Chondrocyte (in vitro differentiated cells): ENCODE results near the gene DCDC2C. TPM values are rescaled to one million over a fixed set of nuclear protein-coding genes. Genes with fewer than 3 reads are reported as not detected.

Experiments
- DNase-seq: peaks from one replicate; pipeline ENCODE4 v3.0.0; 2021; ENCODE audit warnings: mixed read lengths, low spot score
- H3K27ac Mint-ChIP-seq: one replicate; pipeline ENCODE4 v1.8.0; 2021; ENCODE audit warnings: mild to moderate bottlenecking, moderate library complexity, mixed read lengths; ENCODE audit not compliant: unreplicated experiment
- H3K27me3 Mint-ChIP-seq: 2 replicates; pipeline ENCODE4 v1.8.0; 2021; ENCODE audit warnings: low read depth, mixed read lengths
- H3K36me3 Mint-ChIP-seq: 2 replicates; pipeline ENCODE4 v1.8.0; 2021; ENCODE audit warnings: low read depth, mixed read lengths
- H3K4me1 Mint-ChIP-seq: 2 replicates; pipeline ENCODE4 v1.8.0; 2021; ENCODE audit warnings: low read depth, mild to moderate bottlenecking, mixed read lengths
- H3K4me3 Mint-ChIP-seq: one replicate; pipeline ENCODE4 v1.8.0; 2021; ENCODE audit warnings: mild to moderate bottlenecking, moderate library complexity, mixed read lengths; ENCODE audit not compliant: unreplicated experiment
- H3K9me3 Mint-ChIP-seq: 2 replicates; pipeline ENCODE4 v1.8.0; 2021; ENCODE audit warnings: low read depth, mixed read lengths
- total RNA-seq: library from RNA; stranded (reverse); gene quantifications from 3 replicates; pipeline ENCODE4 v1.2.1, GENCODE V29; 2021
- TF ChIP-seq, protein P1 (sequence below): fragments of 200-600 bp; sonication (generic); IDR thresholded peaks from 2 replicates; pipeline ENCODE4 v1.5.0; 2021; ENCODE audit warnings: antibody characterized with exemption, mild to moderate bottlenecking, moderate library complexity

DCDC2C gene
- total RNA-seq, 1 donor from 2014 or later: not detected

DNA sequence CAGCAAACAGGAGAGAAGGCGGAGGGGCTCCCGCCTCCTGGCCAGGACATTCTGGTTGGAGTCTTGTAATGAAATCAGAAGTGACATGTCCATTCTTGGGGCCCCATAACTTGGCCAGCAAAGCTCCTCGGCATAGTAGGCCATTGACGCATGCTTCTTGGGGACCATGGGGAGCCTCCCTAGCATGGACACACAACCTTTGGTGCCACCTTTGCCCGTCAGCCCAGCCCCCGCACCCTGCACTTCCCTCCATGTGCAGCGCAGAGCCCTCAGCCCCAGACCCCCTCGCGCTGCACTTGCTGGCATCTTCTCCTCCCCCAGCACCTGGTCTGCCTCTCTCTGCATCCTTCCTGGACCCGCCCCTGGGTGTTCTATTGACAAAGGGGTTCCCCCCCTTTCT lies 23.1 kb downstream of the DCDC2C start:
- Mint-ChIP-seq H3K4me3 (no peak overlapping the region), H3K27me3 (peaks cover 35% of the 10 kb centered on the region), H3K4me1 (peaks cover 14% of the 10 kb centered on the region), H3K27ac (no peak overlapping the region), H3K9me3 (peaks cover 3% of the 10 kb centered on the region), H3K36me3 (peaks cover 1% of the 10 kb centered on the region)
- TF ChIP-seq, protein P1, sequence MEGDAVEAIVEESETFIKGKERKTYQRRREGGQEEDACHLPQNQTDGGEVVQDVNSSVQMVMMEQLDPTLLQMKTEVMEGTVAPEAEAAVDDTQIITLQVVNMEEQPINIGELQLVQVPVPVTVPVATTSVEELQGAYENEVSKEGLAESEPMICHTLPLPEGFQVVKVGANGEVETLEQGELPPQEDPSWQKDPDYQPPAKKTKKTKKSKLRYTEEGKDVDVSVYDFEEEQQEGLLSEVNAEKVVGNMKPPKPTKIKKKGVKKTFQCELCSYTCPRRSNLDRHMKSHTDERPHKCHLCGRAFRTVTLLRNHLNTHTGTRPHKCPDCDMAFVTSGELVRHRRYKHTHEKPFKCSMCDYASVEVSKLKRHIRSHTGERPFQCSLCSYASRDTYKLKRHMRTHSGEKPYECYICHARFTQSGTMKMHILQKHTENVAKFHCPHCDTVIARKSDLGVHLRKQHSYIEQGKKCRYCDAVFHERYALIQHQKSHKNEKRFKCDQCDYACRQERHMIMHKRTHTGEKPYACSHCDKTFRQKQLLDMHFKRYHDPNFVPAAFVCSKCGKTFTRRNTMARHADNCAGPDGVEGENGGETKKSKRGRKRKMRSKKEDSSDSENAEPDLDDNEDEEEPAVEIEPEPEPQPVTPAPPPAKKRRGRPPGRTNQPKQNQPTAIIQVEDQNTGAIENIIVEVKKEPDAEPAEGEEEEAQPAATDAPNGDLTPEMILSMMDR: no peak
- DNase-seq: no peak

DNA sequence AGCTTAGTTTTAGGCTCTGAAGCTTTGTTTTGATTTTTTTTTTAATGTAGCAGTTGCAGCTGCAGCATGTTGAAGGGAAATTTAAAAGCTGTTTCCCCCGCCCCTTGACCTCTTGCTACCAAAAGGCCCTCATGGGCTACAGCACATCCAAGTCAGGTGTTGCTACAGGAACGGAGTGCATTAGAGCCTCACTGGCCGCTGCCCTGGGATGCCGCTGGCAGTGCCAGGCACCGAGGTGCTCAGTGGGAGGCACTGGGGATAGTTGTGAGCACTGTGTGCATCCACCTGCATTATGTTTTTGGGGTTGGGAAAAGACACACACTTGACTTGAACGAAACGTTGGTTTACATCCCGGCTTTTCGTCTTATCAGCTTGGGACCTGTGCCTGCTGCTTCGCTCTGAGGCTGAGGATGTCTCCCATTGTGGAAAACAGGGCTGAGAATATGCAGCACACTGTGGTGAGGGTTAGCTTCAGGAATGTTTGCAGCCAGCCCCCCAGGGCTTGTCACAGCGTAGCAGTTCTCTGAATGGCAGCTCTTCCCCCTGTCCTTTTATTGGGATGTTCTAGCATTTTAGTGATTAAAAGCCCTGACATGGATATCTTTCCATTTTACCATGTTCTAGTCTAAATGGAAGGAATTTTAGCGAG lies 24.1 kb downstream of the DCDC2C start:
- TF ChIP-seq, protein P1: no peak
- Mint-ChIP-seq H3K4me1 (peaks cover 14% of the 10 kb centered on the region), H3K9me3 (no peaks in the 10 kb centered on the region), H3K36me3 (no peaks in the 10 kb centered on the region), H3K27ac (no peak overlapping the region), H3K4me3 (peak overlapping the region; percentile 62), H3K27me3 (peaks cover 28% of the 10 kb centered on the region)
- no peak for DNase-seq

DNA sequence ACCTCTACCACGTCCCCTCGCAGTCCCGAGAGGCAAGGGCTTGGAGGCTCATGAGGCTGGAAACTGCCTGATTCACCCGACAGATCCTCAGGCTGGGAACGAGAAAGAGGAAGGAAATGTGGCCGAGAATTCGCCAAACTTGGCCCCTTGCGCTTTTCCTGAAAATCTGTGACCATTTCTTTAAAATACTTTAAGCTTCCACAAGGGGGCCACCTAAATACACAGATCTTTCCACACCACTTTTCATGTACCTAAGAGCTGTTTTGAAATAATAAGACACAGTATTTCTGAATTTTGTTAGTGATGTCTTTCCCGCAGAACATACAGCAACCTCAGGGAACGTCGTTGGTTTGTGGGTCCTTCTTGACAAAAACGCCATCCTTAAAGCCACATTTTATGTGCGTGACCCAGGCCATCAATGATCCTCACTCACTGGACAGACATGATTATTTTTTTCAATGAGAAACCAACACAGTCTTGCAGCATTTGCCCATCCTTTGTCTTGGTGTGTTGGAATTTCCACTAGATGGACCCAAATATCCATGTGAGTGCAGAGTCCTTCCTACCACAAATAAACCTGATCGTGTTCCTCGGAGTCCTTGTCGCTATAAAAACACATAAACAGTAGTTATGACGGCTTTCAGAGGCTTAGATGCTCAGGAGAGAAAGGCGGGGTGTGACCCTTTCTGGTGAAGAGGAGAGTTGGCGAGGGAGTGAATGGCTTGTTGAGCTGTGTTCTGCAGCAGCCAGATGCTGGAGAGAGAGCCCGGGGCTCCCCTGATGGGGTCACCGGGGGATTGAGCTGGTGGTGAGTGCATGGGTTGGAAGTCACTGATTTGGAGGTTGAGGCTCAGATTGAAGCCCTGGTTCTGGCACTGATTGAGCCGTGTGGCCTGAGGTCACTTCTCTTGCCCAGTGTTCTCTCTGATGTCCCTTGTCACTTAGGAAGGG lies 25.0 kb downstream of the DCDC2C start:
- Mint-ChIP-seq H3K9me3 (no peaks in the 10 kb centered on the region), H3K27ac (peak overlapping the region; percentile 79), H3K27me3 (peaks cover 24% of the 10 kb centered on the region), H3K4me1 (peaks cover 14% of the 10 kb centered on the region), H3K4me3 (peak overlapping the region; percentile 62), H3K36me3 (no peaks in the 10 kb centered on the region)
- no peak for DNase-seq
- TF ChIP-seq, protein P1: peak; percentile 86

DNA sequence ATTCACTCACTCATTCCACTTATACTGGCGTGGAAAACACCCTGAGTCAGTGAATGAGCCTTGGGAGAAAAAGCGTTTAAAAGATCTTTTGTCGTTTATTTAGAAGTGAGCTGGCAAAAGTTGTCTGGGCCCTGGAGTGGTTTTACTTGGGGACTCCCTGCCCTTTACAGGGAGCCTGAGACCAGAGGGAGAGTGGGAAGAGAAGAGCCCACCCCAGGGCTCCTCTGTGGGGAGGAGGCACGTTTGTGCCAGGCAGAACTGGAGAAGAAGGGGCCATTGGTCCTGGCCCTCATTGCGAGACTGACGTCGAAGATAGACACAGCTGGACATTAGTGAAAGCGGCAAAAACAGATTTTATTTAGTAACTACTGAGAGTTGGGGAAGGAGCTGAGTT lies 25.7 kb downstream of the DCDC2C start:
- no peak overlapping the region for H3K27ac Mint-ChIP-seq
- TF ChIP-seq, protein P1: no peak
- peaks cover 14% of the 10 kb centered on the region for H3K4me1 Mint-ChIP-seq
- H3K36me3 Mint-ChIP-seq: no peaks in the 10 kb centered on the region
- no peak for DNase-seq
- peaks cover 17% of the 10 kb centered on the region for H3K27me3 Mint-ChIP-seq
- no peaks in the 10 kb centered on the region for H3K9me3 Mint-ChIP-seq
- H3K4me3 Mint-ChIP-seq: no peak overlapping the region

DNA sequence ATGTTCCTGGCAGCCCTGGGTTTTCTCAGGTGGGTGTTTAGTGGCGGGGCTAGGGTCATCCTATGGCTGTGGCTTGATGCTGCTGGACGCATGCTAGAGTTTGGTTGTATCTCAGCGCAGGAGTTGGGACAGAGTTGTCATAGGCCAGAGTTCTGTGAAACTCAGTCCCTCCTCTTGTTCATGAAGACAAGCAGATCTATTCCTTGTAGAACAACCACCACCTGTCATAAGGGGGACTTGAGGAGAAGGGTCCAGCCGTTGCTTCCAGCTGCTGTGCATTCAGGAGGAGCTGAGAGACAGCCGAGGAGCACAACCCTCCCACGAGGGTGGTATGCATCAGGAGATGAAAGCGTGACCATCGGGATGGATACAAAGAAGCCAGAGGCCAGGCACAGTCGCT lies 26.4 kb downstream of the DCDC2C start:
- Mint-ChIP-seq H3K27ac (no peak overlapping the region), H3K4me1 (peaks cover 14% of the 10 kb centered on the region), H3K36me3 (no peaks in the 10 kb centered on the region), H3K4me3 (no peak overlapping the region), H3K27me3 (peaks cover 16% of the 10 kb centered on the region), H3K9me3 (no peaks in the 10 kb centered on the region)
- no peak for DNase-seq
- TF ChIP-seq, protein P1: no peak
